ENCODE measurements around the gene SHBG.
"Not testable (repeated sequence)": the region's sequence is repeated elsewhere in the genome, so short reads cannot be mapped to it uniquely, and the experiment has no call there.

Gene SHBG

DNA sequence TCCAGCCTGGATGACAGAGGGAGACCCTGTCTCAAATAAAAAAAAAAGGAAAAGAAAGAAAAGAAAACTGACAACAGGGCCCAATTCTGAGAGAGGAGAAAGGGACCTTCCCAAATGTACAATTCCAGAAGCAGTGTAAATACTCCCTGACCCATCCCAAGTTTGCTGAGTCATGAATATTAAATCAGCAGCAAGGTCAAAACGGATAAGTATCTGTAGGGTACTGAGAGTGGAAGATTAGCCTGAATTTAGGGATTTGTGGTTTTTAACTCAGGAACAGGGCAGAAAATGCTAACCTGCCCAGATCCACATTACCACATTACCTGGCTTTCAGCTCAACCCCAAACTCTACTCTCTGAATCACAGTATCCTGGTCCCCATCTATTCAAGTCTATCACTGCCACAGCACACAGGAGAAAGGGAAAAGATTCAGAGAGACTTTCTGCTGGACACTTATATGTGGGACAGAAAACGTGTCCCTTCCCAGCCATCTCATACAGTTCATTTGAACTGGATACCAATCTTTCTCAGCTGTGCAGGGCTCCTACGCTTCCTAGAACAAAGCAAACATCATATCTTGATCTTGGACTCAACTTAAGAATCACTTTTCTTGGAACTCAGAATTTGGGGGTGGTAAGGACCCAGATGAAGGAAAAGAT, 18.2 kb upstream of the SHBG start:
- no peak for DNase-seq (ENCODE audit: low spot score)

DNA sequence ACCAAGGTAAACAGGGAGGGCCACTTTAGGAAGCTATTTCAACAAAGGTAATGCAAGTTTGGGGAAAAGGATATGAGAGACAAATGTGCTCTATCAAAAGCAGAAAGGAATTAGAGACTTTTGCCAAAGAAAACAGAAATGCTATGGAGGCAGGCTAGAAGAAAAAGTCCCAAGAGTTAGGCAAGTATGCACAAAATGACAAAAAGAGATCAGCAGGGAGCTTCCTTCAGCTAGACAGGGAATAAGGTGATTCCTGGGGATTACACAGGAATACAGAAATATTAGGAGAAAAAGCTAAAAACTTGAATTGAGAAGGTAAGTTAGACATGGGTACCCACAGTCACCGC, 17.7 kb upstream of the SHBG start:
- no peak for DNase-seq (ENCODE audit: low spot score)

DNA sequence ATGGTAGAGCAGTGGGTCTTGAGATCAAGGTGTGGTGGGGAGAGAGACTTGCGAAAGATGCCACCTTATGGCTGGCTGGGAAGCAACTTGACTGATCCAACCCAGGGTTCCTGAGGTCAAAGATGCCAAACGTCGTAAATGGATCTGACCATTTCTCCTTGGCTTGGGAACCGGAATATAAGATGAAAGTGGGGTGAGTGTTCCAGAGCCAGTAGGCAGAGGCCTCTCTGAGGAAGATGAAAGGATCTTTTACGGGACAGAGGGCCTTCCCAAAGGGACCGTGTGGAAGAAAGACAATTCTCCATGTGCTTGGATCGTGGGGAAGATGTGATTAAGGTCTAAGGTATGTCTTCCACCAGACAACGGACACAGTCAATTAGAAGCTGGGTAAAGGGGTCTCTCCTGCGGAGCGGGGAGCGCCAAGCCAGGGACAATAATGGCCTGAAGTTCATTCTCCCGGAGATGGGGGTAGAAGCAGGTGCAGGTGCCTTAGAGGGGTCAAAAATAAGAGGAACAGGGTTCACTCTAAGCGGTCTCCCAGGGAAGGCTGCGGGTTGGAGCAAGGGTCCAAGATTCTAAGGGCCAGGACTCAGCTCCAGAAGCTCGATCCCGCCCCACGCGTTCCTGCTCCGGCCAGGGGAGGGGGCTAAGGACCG, 16.0 kb upstream of the SHBG start:
- DNase-seq (ENCODE audit: low spot score): peak; percentile 35

DNA sequence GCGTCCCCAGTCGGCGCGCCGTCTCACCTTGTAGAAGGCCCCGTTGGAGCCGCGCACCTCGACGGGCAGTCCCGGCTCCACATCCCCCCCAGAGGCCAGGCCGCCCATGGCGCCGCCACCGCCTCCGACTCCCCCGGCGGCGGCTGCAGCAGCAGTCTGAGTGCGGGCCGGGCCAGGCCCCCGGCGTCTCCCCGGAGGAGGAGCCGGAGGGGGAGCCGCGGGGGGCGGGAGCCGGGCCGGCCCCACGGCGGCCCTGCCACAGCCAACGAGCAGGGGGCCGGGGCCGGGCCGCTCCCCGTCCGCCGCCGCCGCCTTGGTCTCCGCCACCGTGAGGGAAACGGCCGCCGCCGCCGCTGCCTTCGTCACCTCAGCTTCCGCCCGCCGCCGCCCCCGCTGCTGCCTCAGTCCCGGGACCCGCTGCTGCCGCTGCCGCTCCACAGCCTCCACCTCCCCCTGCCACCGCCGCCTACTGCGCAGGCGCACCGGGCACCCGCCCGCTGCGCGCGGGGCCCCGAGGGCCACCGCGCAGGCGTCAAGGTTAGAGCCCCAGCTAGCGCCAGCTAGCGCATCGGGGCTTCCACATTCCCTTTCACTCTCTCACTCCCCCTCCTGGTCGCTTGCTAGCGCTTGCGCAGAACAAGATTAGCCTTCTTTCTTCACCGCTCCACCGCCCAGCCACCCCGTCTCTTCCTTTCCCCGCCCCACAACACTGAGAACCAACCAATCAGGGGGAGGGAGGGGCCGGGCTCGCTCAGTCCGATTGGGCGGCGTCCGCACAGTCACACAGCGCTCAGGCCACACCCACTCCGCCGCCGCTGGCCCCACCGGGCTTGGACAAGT, 15.3 kb upstream of the SHBG start, which contains the start of gene FXR2:
Gene FXR2, minus strand, starts transcription at position 473 of the 840 bp plus-strand sequence. Its CDS starts 365 bp downstream, at position 108.
- DNase-seq (ENCODE audit: low spot score): peak; percentile 100

DNA sequence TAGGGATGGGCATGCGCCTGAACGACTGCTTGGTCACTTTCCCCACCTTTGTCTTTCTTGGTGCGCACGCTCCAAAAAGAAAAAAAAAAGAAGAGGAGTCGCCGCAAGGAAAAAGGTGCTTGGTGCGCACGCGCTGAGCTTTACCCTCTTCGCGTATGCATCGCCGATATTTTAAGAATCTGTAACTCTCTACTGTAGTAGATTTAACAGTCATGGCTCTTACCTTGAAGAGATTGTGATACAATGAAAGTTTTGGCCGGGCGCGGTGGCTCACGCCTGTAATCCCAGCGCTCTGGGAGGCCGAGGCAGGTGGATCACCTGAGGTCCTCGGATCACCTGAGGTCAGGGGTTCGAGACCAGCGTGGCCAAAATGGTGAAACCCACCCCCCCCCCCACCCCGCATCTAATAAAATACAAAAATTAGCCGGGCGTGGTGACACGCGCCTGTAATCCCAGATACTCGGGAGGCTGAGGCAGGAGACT, 14.6 kb upstream of the SHBG start:
- no peak for DNase-seq (ENCODE audit: low spot score)

DNA sequence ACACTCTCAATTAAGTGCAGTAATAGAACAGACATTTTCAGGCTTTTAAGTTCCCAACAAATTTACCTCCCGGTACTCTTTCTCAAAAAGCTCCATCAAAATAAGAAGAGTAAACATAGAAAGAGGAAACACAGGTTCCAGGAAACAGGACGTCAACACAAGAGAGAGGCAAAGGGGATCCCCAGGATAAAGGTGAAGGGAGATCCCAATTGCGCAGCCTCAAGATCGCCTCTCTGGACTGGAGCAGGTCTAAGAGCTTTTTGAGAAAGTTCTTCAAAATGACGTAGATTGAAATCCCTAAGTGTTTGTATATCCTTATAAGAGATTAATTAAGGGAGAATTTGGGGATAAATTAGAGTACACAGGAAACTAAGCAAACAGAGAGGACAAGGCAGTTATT, 11.3 kb upstream of the SHBG start:
- DNase-seq (ENCODE audit: low spot score): no peak

DNA sequence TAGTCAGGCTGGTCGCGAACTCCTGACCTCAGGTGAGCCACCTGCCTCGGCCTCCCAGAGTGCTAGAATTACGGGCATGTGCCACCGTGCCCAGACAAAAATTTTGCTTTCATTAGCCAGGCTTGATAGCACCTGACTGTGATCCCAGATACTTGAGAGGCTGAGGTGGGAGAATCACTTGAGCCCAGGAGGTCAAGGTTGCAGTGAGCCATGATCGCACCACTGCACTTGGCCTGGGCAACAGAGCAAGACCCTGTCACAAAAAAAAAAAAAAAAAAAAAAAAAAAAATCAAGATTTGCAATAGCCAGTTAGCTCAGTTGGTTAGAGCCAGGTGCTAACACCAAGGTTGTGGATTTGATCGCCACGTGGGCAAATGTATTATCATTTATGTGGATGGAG, 9.1 kb upstream of the SHBG start:
- DNase-seq (ENCODE audit: low spot score): no peak

DNA sequence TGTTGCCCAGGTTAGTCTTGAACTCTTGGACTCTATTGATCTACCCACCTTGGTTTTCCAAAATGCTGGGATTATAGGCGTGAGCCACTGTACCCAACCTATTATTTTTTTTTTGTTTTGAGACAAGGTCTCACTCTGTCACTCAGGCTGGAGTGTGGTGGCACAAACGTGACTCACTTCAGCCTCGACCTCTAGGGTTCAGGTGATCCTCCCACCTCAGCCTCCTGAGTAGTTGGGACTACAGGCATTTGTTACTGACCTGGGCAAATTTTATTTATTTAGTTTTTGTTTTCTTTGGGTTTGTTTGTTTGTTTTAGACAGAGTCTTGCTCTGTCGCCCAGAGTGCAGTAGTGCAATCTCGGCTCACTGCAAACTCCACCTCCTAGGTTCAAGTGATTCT, 6.3 kb upstream of the SHBG start:
- no peak for DNase-seq (ENCODE audit: low spot score)

DNA sequence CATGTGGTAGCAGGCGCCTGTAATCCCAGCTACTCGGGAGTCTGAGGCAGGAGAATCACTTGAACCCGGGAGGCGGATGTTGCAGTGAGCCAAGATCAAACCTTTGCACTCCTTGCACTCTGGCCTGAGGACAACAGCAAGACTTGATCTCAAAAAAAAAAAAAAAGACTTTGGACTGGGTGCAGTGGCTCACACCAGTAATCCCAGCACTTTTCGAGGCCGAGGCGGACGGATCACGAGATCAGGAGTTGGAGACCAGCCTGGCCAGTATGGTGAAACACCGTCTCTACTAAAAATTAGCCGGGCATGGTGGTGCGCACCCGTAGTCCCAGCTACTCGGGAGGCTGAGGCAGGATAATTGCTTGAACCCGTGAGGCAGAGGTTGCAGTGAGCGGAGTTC, 4.2 kb upstream of the SHBG start:
- DNase-seq (ENCODE audit: low spot score): not testable (repeated sequence)

DNA sequence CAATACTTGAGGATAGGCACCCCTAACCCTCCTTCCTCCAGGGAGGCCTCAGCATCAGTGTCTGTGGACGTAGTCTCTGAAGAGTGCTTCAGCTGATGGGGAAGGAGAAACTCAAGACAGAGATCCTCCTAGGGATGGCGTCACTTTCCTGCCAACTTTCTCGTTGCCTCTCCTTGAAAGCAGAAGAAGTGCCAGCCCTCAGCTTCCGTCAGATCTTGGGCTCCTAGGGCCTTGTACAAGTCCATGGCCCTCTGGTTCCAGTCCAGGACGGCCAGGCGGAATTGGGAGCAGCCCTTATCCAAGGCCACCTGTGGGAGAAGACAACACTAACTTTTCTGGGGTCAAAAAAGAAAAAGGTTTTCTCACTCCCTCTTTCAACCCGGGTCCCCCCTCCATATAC, 3.6 kb upstream of the SHBG start:
- DNase-seq (ENCODE audit: low spot score): no peak

DNA sequence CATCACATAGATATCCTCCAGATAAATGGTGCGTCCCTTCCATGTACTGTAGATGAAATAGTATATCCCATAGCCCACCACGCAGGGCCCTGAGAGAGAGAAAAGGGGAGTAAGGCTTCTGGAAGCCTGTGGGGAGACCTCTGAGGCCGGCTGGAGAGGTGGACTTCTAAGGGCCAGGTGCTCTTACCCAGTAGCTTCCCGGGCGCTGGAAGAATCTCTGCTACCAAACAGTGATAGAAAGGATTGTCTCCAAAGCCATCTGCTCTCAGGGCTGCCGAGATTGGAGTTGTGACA, 3.0 kb upstream of the SHBG start:
- peak; percentile 34 for DNase-seq (ENCODE audit: low spot score)

DNA sequence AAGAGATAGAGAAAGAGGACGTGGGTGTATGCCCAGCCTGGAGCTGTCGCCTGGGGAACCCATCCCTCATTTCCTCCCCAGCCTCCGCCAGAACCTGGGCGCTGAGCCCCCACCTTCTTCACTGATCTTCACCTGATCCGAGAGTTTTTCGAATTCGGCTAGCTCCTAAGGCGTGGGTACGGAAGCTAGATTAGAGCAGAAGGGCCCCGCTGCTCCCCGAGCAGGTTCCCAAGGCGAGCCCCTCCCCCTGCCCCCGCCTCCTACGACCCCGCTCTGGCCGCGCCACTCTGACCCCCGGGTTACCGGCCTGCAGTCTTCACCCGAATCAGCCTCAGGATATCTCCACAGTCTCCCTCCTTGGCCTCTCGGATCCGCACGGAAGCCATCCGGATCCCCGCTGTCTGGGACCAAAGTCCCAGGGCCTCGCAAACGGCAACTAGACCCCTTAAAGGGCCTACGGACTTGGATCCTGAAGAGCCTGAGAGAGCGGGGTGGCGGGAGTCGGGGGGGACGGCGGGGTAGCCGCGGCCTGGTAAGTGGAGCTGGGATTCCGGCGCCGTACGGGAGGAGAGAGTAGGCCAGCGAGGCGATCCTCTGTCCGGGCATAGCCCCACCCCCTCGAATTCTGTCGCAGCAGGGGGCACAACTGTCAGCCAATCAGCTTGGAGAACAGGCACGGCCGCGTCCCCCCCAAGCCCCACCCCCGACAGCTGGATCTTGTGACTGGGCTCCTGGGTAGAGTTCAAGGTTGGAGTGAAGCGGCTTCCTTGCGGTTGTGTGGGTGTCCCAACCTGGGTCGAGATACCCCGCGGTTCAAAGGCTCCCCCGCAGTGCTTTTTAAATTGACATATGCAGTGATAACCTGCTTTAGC, 2.4 kb upstream of the SHBG start, which contains the start of gene SAT2:
Gene SAT2, minus strand, starts transcription at position 572 of the 872 bp plus-strand sequence. Its CDS starts 186 bp downstream, at position 386.
- peak; percentile 99 for DNase-seq (ENCODE audit: low spot score)

DNA sequence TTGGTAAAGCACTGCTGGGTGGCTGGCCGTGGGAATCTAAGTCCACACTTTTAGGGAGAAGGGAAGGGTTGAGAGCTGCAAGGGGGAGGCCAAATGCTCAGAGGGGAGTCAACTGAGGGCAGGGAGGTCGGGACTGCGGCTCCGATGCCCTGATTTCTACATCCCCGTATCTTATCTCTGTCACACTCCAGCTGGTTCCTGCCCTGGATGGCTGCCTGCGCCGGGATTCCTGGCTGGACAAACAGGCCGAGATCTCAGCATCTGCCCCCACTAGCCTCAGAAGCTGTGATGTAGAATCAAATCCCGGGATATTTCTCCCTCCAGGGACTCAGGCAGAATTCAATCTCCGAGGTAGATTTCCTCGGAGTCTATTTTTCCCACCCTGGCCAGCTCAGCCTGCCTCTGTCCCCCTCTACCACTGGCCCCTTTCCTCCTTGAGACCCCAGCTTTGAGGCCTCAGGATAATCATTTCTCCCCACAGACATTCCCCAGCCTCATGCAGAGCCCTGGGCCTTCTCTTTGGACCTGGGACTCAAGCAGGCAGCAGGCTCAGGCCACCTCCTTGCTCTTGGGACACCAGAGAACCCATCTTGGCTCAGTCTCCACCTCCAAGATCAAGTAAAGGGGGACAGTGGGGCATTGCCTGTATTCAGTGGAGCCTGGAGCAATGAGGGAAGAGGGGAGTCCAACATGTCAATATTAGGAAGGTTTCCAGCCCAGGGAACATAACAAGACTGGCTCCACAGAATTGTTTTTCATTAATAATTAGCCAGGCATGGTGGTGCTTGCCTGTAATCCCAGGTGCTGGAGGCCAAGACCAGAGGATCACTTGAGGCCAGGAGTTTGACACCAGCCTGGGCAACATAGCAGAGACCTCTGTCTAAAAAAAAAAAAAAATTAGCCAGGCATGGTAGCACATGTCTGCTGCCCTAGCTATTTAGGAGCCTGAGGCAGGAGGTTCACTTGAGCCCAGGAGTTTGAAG, 1.8 kb downstream of the SHBG start:
- DNase-seq (ENCODE audit: low spot score): no peak

DNA sequence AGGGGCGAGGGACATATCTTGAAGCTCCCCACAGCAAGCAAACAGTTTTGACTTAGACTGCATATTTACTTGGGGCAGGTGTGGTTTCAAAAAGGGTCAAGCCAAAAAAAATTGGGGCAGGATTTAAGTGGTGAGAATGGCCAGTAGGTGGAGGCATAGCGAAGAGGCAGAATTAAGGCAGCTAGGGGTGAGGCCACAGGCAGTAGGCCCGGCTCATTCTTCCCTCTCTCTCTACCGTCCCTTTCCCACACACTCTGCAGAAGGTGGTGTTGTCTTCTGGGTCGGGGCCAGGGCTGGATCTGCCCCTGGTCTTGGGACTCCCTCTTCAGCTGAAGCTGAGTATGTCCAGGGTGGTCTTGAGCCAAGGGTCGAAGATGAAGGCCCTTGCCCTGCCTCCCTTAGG, 2.6 kb downstream of the SHBG start:
- peak; percentile 84 for DNase-seq (ENCODE audit: low spot score)

DNA sequence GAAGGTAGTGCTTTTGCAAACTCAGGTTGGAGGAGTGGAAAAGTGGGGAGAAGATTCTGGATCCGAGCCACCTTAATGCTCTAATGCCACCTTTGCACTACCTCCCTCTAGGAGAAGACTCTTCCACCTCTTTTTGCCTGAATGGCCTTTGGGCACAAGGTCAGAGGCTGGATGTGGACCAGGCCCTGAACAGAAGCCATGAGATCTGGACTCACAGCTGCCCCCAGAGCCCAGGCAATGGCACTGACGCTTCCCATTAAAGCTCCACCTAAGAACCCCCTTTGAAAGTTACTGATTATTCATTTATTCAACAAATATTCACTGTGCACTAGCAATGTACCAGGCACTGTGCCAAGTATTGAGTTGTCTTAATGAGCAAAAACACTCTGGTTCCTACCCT, 3.2 kb downstream of the SHBG start:
- no peak for DNase-seq (ENCODE audit: low spot score)

DNA sequence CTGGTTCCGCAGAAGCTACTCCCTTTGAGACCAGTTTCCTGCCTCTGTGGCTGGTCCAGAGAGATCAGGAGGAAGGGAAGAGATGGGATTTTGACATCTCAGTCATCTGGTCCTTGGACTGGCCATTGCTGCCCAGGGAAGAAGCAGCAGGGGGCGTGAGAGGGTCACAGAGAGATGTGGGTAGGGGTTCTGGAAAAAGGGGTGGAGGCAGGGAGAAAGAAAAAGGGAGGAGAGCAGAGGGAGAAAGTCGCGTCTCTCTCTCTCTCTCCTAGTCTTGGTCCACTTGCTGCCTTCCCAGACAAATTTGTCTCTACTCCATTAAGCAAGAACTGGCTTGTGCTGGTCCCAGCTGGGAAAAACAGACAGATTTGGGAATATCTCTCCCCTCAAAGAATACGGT, 4.4 kb downstream of the SHBG start:
- DNase-seq (ENCODE audit: low spot score): peak; percentile 51

DNA sequence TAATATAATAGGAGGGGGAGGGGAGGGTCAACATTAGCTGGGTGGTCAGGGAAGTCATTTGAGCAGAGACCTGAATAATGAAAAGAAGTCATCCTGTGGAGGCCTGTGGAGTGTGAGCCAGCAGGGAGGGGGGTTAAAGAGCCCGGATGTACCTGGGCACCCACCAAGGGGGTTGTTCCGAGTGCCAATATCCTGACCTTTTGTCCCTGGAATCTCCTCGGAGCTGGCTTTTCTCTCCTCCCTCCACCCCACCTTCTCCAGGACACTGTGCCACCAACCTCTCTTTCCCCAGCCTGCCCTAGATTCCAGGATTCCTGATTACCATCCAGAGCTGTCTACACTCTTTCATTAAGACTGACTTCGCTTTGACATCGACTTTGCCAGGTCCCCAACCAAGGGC, 6.2 kb downstream of the SHBG start:
- DNase-seq (ENCODE audit: low spot score): peak; percentile 4

DNA sequence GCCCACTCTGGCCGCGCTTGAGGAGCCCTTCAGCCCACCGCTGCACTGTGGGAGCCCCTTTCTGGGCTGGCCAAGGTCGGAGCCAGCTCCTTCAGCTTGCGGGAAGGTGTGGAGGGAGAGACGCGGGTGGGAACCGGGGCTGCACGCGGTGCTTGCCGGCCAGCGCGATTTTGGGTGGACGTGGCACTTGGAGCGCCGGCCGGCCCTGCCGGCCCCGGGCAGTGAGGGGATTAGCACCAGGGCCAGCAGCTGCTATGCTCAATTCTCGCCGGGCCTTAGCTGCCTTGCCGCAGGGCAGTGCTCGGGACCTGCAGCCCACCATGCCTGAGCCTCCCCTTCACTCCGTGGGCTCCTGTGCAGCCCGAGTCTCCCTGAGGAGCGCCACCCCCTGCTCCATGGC, 10.8 kb downstream of the SHBG start:
- no peak for DNase-seq (ENCODE audit: low spot score)

DNA sequence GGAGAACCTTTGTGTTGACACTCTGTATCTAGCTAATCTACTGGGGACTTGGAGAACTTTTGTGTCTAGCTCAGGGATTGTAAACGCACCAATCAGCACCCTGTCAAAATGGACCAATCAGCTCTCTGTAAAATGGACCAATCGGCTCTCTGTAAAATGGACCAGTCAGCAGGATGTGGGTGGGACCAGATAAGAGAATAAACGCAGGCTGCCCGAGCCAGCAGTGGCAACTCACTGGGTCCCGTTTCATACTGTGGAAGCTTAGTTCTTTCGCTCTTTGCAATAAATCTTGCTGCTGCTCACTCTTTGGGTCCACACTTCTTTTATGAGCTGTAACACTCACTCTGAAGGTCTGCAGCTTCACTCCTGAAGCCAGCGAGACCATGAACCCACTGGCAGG, 11.7 kb downstream of the SHBG start:
- not testable (repeated sequence) for DNase-seq (ENCODE audit: low spot score)

DNA sequence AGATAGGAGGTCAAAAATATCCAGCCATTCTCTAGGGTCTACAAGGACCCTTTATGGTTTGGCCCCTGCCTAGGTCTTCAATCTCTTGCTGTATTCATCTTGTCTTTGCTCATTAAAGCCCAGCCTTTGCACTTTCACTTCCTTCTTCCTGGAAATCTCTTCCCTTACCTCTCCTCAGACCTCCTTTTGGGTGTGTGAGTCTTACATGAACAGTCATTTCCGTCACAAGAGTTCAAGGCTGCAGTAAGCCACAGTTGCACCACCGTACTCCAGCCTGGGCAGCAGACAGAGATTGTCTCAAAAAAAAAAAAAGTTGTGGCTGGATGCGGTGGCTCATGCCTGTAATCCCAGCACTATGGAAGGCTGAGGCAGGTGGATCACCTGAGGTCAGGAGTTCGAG, 14.8 kb downstream of the SHBG start:
- DNase-seq (ENCODE audit: low spot score): no peak

DNA sequence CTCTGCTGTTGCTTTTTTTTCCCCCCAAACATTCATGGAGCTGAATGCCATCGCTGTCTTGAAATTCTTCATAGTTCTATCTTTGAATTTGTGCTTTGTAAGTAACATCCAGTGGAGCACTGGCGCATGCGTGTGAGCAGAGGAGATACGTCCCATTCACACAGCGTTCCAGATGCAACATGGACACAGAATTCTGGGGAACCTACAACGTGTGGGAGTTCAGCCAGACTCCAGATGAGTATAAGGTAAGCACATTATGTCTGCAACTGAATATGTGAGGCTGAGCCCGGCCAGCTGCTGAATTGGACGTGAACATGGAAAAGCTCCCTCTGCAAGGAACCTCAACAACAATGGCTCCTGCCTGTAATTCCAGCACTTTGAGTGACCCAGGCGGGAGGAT, 16.5 kb downstream of the SHBG start:
- DNase-seq (ENCODE audit: low spot score): no peak
